ENCODE data around the gene STC2. TPM values are rescaled to one million over a fixed set of nuclear protein-coding genes. Genes with fewer than 3 reads are reported as not detected.
A peak's percentile ranks its signal among the peaks of the same experiment; 100 is the strongest.

The STC2 gene
- polyA plus RNA-seq, 2 of the 4 experiments (the other 2 are of a cell fraction) = 45.2 to 46.1 TPM

DNA sequence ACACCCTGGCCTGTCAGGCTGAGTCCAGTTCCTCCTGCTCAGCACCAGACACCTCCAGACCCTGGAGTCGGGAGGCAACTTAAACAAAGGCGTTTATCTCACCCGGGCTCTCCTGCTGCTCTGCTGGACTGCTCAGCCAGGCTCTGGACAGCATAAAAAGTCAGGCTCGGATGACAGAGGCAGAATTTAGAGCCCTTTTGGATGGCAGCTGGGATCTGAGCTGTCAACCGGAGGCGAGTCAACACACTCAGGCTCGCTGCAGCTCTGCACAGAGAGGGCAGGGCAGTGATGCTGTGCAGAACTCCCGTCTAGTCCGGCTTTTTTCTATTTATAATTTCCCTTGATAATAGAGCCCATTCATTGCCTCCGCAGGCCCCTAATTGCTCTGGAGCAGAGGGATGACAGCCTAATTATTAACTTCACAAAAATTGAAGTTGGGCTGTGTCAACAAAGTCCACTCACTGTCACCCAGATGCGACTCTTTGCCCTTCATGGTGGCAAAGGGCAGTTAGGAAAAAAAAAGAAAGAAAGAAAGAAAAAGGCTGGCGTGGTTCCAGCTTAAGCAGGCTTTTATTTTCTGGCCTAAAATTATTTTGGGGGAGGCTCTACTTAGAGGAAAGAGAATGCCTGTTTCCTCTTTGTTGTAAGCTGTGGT is 37.6 kb downstream of the STC2 start:
- CTCF ChIA-PET = interaction anchor here (0.6 to 13.2 kb wide), 8 partner anchors 39 to 1026 kb away, joined by 3 to 140 read pairs (median 22); partner anchors contain the start of genes BNIP1, BOD1 and STC2
- Histone ChIP-seq H3K4me3 (no peak overlapping the region), H3K27ac (no peak overlapping the region), H3K4me2 (no peak overlapping the region), H3K4me1 (peaks cover 3% of the 10 kb centered on the region; the same call in 1 of the 3 replicates), H3K9me3 (no peaks in the 10 kb centered on the region)
- no peak for DNase-seq (ENCODE audit: low read depth in 1 of 2, low spot score in 1 of 2)
- FAIRE-seq = no peak
- WGBS (ENCODE audit: missing lambda C conversion rate) = 65% methylated on average over 12 of the region's 12 CpGs
- TF ChIP-seq RAD21 (conservative IDR thresholded peaks at IDR 0.05 in 1 of 2, IDR thresholded peaks at IDR 0.05 in 1 of 2) (no peak), ZSCAN20 (CRISPR knock-in tag; IDR thresholded peaks at IDR 0.05) (no peak), ZNF302 (CRISPR knock-in tag; IDR thresholded peaks at IDR 0.05) (no peak), CEBPB (IDR thresholded peaks at IDR 0.05) (no peak), FOXS1 (CRISPR knock-in tag; IDR thresholded peaks at IDR 0.05) (no peak)
- TF ChIP-seq, protein P1, sequence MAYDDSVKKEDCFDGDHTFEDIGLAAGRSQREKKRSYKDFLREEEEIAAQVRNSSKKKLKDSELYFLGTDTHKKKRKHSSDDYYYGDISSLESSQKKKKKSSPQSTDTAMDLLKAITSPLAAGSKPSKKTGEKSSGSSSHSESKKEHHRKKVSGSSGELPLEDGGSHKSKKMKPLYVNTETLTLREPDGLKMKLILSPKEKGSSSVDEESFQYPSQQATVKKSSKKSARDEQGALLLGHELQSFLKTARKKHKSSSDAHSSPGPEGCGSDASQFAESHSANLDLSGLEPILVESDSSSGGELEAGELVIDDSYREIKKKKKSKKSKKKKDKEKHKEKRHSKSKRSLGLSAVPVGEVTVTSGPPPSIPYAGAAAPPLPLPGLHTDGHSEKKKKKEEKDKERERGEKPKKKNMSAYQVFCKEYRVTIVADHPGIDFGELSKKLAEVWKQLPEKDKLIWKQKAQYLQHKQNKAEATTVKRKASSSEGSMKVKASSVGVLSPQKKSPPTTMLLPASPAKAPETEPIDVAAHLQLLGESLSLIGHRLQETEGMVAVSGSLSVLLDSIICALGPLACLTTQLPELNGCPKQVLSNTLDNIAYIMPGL (CRISPR knock-in tag; IDR thresholded peaks at IDR 0.05; ENCODE audit: borderline replicate concordance) = no peak
- POLR2A ChIA-PET = no interaction called here
- ATAC-seq = no peak

GRCh38 chr5:173289372-173289771 is 38.8 kb downstream of the STC2 start:
- no peak overlapping the region for H3K27ac ChIP-seq
- POLR2A ChIA-PET = no interaction called here
- H3K4me1 ChIP-seq = peaks cover 3% of the 10 kb centered on the region; the same call in 1 of the 3 replicates
- CTCF ChIA-PET = interaction anchor here (0.6 to 1.6 kb wide), 7 partner anchors 95 to 1037 kb away, joined by 3 to 8 read pairs (median 3); no protein-coding TSS in a partner anchor
- H3K4me2 ChIP-seq = no peak overlapping the region
- 59% methylated on average over 3 of the region's 3 CpGs for WGBS (ENCODE audit: missing lambda C conversion rate)
- ATAC-seq (no peak), DNase-seq (ENCODE audit: low read depth in 1 of 2, low spot score in 1 of 2) (no peak), FAIRE-seq (no peak)
- no peak for TF ChIP-seq ZC3H11A (IDR thresholded peaks at IDR 0.05)
- TF ChIP-seq KDM1A (IDR thresholded peaks at IDR 0.05; ENCODE audit: low read depth) = 0 out of 2 replicates have a peak, but pooled peaks have one; percentile 22
- TF ChIP-seq NR3C1 (IDR thresholded peaks at IDR 0.05) = no peak
- H3K4me3 ChIP-seq = no peak overlapping the region
- no peaks in the 10 kb centered on the region; the same call in 2 of the 3 replicates for H3K9me3 ChIP-seq

- Histone ChIP-seq H3K4me2 (no peak overlapping the region), H3K4me3 (no peak overlapping the region), H3K4me1 (no peaks in the 10 kb centered on the region), H3K27ac (no peak overlapping the region), H3K9me3 (no peaks in the 10 kb centered on the region; the same call in 2 of the 3 replicates)
- ChIA-PET CTCF (interaction anchor here (0.9 to 2.0 kb wide), 7 partner anchors 123 to 1038 kb away, joined by 3 to 8 read pairs (median 4); no protein-coding TSS in a partner anchor), POLR2A (no interaction called here)
- FAIRE-seq (no peak), ATAC-seq (no peak), DNase-seq (ENCODE audit: low read depth in 1 of 2, low spot score in 1 of 2) (no peak)
- 73% methylated on average over 4 of the region's 4 CpGs for WGBS (ENCODE audit: missing lambda C conversion rate)
- TF ChIP-seq, protein P2, sequence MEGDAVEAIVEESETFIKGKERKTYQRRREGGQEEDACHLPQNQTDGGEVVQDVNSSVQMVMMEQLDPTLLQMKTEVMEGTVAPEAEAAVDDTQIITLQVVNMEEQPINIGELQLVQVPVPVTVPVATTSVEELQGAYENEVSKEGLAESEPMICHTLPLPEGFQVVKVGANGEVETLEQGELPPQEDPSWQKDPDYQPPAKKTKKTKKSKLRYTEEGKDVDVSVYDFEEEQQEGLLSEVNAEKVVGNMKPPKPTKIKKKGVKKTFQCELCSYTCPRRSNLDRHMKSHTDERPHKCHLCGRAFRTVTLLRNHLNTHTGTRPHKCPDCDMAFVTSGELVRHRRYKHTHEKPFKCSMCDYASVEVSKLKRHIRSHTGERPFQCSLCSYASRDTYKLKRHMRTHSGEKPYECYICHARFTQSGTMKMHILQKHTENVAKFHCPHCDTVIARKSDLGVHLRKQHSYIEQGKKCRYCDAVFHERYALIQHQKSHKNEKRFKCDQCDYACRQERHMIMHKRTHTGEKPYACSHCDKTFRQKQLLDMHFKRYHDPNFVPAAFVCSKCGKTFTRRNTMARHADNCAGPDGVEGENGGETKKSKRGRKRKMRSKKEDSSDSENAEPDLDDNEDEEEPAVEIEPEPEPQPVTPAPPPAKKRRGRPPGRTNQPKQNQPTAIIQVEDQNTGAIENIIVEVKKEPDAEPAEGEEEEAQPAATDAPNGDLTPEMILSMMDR (IDR thresholded peaks at IDR 0.05) = no peak
- TF ChIP-seq FOSL2 (IDR thresholded peaks at IDR 0.05) (no peak), FOSL2 (CRISPR knock-in tag; IDR thresholded peaks at IDR 0.05) (no peak), BCL3 (IDR thresholded peaks at IDR 0.05) (no peak), SREBF2 (IDR thresholded peaks at IDR 0.05) (no peak), HEYL (CRISPR knock-in tag; IDR thresholded peaks at IDR 0.05) (no peak), ZFP36 (IDR thresholded peaks at IDR 0.05; ENCODE audit: borderline replicate concordance, partially characterized antibody) (no peak), HOXB5 (CRISPR knock-in tag; IDR thresholded peaks at IDR 0.05) (no peak), EP300 (IDR thresholded peaks at IDR 0.05) (no peak), POLR2AphosphoS2 (conservative IDR thresholded peaks at IDR 0.05; ENCODE audit: low read length) (no peak), NPAS2 (CRISPR knock-in tag; IDR thresholded peaks at IDR 0.05; ENCODE audit: borderline replicate concordance) (no peak), EHF (CRISPR knock-in tag; IDR thresholded peaks at IDR 0.05) (no peak), RCOR1 (IDR thresholded peaks at IDR 0.05; ENCODE audit: low read depth, low read length) (no peak), MYC (IDR thresholded peaks at IDR 0.05; ENCODE audit: borderline replicate concordance, low read length) (no peak), CHD2 (IDR thresholded peaks at IDR 0.05; ENCODE audit: low read length, partially characterized antibody) (no peak)
- TF ChIP-seq, protein P3, sequence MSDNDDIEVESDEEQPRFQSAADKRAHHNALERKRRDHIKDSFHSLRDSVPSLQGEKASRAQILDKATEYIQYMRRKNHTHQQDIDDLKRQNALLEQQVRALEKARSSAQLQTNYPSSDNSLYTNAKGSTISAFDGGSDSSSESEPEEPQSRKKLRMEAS (IDR thresholded peaks at IDR 0.05) = no peak
- TF ChIP-seq, protein P4, sequence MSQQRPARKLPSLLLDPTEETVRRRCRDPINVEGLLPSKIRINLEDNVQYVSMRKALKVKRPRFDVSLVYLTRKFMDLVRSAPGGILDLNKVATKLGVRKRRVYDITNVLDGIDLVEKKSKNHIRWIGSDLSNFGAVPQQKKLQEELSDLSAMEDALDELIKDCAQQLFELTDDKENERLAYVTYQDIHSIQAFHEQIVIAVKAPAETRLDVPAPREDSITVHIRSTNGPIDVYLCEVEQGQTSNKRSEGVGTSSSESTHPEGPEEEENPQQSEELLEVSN (IDR thresholded peaks at IDR 0.05; ENCODE audit: borderline replicate concordance, low read depth) = no peak
These were observed 39.6 kb downstream of the STC2 start for GRCh38 chr5:173288632-173289031.

Measured in A549 (cell line).